Hepatocyte (in vitro differentiated cells): ENCODE results near the gene CD40. TPM values are rescaled to one million over a fixed set of nuclear protein-coding genes. Genes with fewer than 3 reads are reported as not detected.

Source experiments
- DNase-seq: peaks from one replicate; pipeline ENCODE4 v3.0.0-alpha.2; 2016; ENCODE audit warnings: low spot score
- H2AFZ ChIP-seq: fragments of 200-600 bp; sonication (generic); 2 replicates; pipeline ENCODE4 v1.6.0; 2016; ENCODE audit warnings: antibody characterized with exemption, mild to moderate bottlenecking
- H3K27ac ChIP-seq: fragments of 200-600 bp; sonication (generic); 2 replicates; pipeline ENCODE4 v1.5.1; 2016; ENCODE audit warnings: mild to moderate bottlenecking
- H3K27me3 ChIP-seq: fragments of 200-600 bp; sonication (generic); 2 replicates; pipeline ENCODE4 v1.6.1; 2016
- H3K36me3 ChIP-seq: fragments of 200-600 bp; sonication (generic); replicated peaks from 2 replicates; pipeline ENCODE4 v1.5.1; 2016; ENCODE audit warnings: low read depth; ENCODE audit not compliant: insufficient read depth
- H3K4me1 ChIP-seq: fragments of 200-600 bp; sonication (generic); 2 replicates; pipeline ENCODE4 v1.5.1; 2016; ENCODE audit warnings: mild to moderate bottlenecking, moderate library complexity; ENCODE audit not compliant: insufficient read depth
- H3K4me2 ChIP-seq: fragments of 200-600 bp; sonication (generic); 2 replicates; pipeline ENCODE4 v1.6.0; 2016
- H3K4me3 ChIP-seq: fragments of 200-600 bp; sonication (generic); 2 replicates; pipeline ENCODE4 v1.5.1; 2016; ENCODE audit warnings: mild to moderate bottlenecking
- H3K79me2 ChIP-seq: fragments of 200-600 bp; sonication (generic); 2 replicates; pipeline ENCODE4 v1.6.0; 2017; ENCODE audit warnings: mild to moderate bottlenecking
- H3K9me2 ChIP-seq: fragments of 200-600 bp; sonication (generic); replicated peaks from 2 replicates; pipeline ENCODE4 v1.6.0; 2017; ENCODE audit warnings: mild to moderate bottlenecking; ENCODE audit not compliant: insufficient read depth
- H3K9me3 ChIP-seq: fragments of 200-600 bp; sonication (generic); 2 replicates; pipeline ENCODE4 v1.5.1; 2016; ENCODE audit warnings: low read depth, mild to moderate bottlenecking
- H4K20me1 ChIP-seq: fragments of 200-600 bp; sonication (generic); 2 replicates; pipeline ENCODE4 v1.6.0; 2016; ENCODE audit warnings: mild to moderate bottlenecking; ENCODE audit not compliant: insufficient read depth, poor library complexity, severe bottlenecking
- CTCF ChIP-seq: fragments of 200-600 bp; sonication (generic); IDR thresholded peaks from 2 replicates; pipeline ENCODE4 v1.5.1; 2016; ENCODE audit warnings: antibody characterized with exemption, mild to moderate bottlenecking; ENCODE audit not compliant: poor library complexity
- EZH2 ChIP-seq: fragments of 200-600 bp; sonication (generic); IDR thresholded peaks from 2 replicates; pipeline ENCODE4 v1.6.1; 2016; ENCODE audit warnings: antibody characterized with exemption, mild to moderate bottlenecking, borderline replicate concordance
- EZH2phosphoT487 ChIP-seq: fragments of 200-600 bp; sonication (generic); IDR thresholded peaks from one replicate; pipeline ENCODE4 v1.6.1; 2018; ENCODE audit warnings: antibody characterized with exemption, mild to moderate bottlenecking, low read depth, moderate library complexity; ENCODE audit not compliant: unreplicated experiment, severe bottlenecking
- whole genome bisulfite sequencing: methylation state at CpG from one replicate; pipeline ENCODE4 v1.1.6; 2016; ENCODE audit warnings: low lambda C conversion rate; ENCODE audit errors: missing lambda C conversion rate; 5-methylcytosine and 5-hydroxymethylcytosine counted together
- polyA plus RNA-seq: library from polyadenylated mRNA; unstranded; fragments of >200 nt; fragmentation: Nextera tagmentation; extraction: Ambion mirVana; gene quantifications from 2 replicates; pipeline ENCODE4 v1.2.1, GENCODE V29; 2016
- total RNA-seq: library from RNA; depleted of rRNA; stranded (reverse); fragments of >200 nt; gene quantifications from 2 replicates; pipeline ENCODE4 v1.2.3, GENCODE V29; 2014

The CD40 gene
- total and polyA plus RNA-seq, 2 experiments from 2014 or later: 3.2 to 8.0 TPM

DNA sequence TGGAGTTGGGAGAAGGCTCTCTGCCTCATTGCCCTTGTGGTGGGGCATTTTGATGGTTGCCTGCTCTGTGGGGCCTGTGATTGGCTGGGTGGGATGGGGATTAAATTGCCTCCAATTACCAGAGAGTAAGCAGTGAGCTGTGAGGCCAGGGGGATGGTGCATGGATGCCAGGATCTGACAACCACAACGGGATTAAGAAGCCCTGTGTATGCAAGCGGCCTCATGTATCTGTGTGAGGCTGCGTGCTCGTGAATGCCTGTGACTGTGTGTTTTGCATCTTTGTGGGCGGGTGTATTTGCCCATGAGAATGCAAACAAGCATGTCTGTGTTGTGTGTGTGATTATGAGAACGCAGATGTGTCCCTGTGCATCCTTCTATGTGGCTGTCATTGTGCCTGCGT is 46.1 kb downstream of the CD40 start:
- H3K27me3 ChIP-seq: peaks cover 26% of the 10 kb centered on the region
- no peak overlapping the region for H3K4me2 ChIP-seq
- WGBS: 70% methylated on average over 7 of the region's 7 CpGs
- no peaks in the 10 kb centered on the region for H3K4me1 ChIP-seq
- no peak overlapping the region for H3K27ac ChIP-seq
- TF ChIP-seq EZH2phosphoT487 (no peak), EZH2 (no peak), CTCF (no peak)
- H3K4me3 ChIP-seq: no peak overlapping the region
- no peak overlapping the region for H2AFZ ChIP-seq
- no peaks in the 10 kb centered on the region for H3K9me3 ChIP-seq
- DNase-seq: no peak
- no peaks in the 10 kb centered on the region for H3K79me2 ChIP-seq
- H4K20me1 ChIP-seq: no peaks in the 10 kb centered on the region
- H3K9me2 ChIP-seq: no peaks in the 10 kb centered on the region
- no peaks in the 10 kb centered on the region for H3K36me3 ChIP-seq

GRCh38 chr20:46167080-46167479 is 49.0 kb downstream of the CD40 start:
- H3K4me2 ChIP-seq: no peak overlapping the region
- H4K20me1 ChIP-seq: no peaks in the 10 kb centered on the region
- H3K36me3 ChIP-seq: no peaks in the 10 kb centered on the region
- H3K4me3 ChIP-seq: no peak overlapping the region
- H3K4me1 ChIP-seq: no peaks in the 10 kb centered on the region
- no peak for TF ChIP-seq CTCF
- TF ChIP-seq EZH2: no peak
- no peak for TF ChIP-seq EZH2phosphoT487
- peaks cover 35% of the 10 kb centered on the region for H3K27me3 ChIP-seq
- DNase-seq: no peak
- no peaks in the 10 kb centered on the region for H3K79me2 ChIP-seq
- H3K27ac ChIP-seq: no peak overlapping the region
- no peaks in the 10 kb centered on the region for H3K9me3 ChIP-seq
- no peaks in the 10 kb centered on the region for H3K9me2 ChIP-seq
- H2AFZ ChIP-seq: no peak overlapping the region

- Histone ChIP-seq H3K4me1 (no peaks in the 10 kb centered on the region), H3K27ac (no peak overlapping the region), H3K9me2 (no peaks in the 10 kb centered on the region), H3K9me3 (no peaks in the 10 kb centered on the region), H3K4me3 (no peak overlapping the region), H4K20me1 (no peaks in the 10 kb centered on the region), H3K36me3 (no peaks in the 10 kb centered on the region), H3K27me3 (peaks cover 36% of the 10 kb centered on the region), H3K4me2 (no peak overlapping the region), H3K79me2 (no peaks in the 10 kb centered on the region), H2AFZ (no peak overlapping the region)
- TF ChIP-seq EZH2: no peak
- no peak for TF ChIP-seq CTCF
- no peak for TF ChIP-seq EZH2phosphoT487
- WGBS: 69% methylated on average over 8 of the region's 8 CpGs
- no peak for DNase-seq
These were observed 50.3 kb downstream of the CD40 start for GRCh38 chr20:46168438-46168837.
